Stomach (tissue), 9 donors: ENCODE results near the gene NINJ2. TPM values are rescaled to one million over a fixed set of nuclear protein-coding genes. Genes with fewer than 3 reads are reported as not detected.

ENCODE experiments used
- DNase-seq, 2 donors: peaks; one replicate each; pipeline versions ENCODE4 v3.0.0 to v3.0.0-alpha.2; 2013 to 2019
- H3K27ac ChIP-seq, 5 donors: fragments of 200-600 bp in 4 of 5; sonication (generic) in 4 of 5; one replicate each; pipeline ENCODE4 v1.5.1; 2013 to 2019; ENCODE audit warnings: mild to moderate bottlenecking in 1 of 5, moderate library complexity in 1 of 5
- H3K27me3 ChIP-seq, 3 donors: fragments of 200-600 bp; sonication (generic); one replicate each; pipeline ENCODE4 v1.5.1; 2017 to 2019; ENCODE audit warnings: mixed run types in 1 of 3
- H3K36me3 ChIP-seq, 4 donors: fragments of 200-600 bp; sonication (generic); 1 replicate in 3 of 4; 2 replicates in 1 of 4; pipeline ENCODE4 v1.5.1; 2016 to 2019
- H3K4me1 ChIP-seq, 4 donors: fragments of 200-600 bp; sonication (generic); one replicate each; pipeline ENCODE4 v1.5.1; 2016 to 2019
- H3K4me3 ChIP-seq, 4 donors: fragments of 200-600 bp; sonication (generic) in 3 of 4; one replicate each; pipeline ENCODE4 v1.5.1; 2016 to 2019; ENCODE audit warnings: mild to moderate bottlenecking in 1 of 4
- H3K9me3 ChIP-seq, 4 donors: fragments of 200-600 bp; sonication (generic); one replicate each; pipeline ENCODE4 v1.5.1; 2016 to 2019
- CTCF ChIP-seq, 7 experiments: fragments of 450-650 bp in 4 of 7; fragments of 200-600 bp in 3 of 7; sonication (generic) in 3 of 7; IDR thresholded peaks; one replicate each; pipeline ENCODE4 v1.5.1; 2016 to 2019; ENCODE audit warnings: antibody characterized with exemption in 7 of 7, control low read depth in 2 of 7, mild to moderate bottlenecking in 1 of 7
- EP300 ChIP-seq: sonication (generic); formaldehyde crosslinking; IDR thresholded peaks from one replicate; pipeline ENCODE4 v1.6.1; 2017; ENCODE audit warnings: antibody characterized with exemption
- POLR2A ChIP-seq, 4 donors: fragments of 450-650 bp; IDR thresholded peaks; one replicate each; pipeline ENCODE4 v1.6.1; 2016; ENCODE audit warnings: antibody characterized with exemption in 4 of 4, control low read depth in 2 of 4, mild to moderate bottlenecking in 1 of 4, moderate library complexity in 1 of 4
- POLR2AphosphoS5 ChIP-seq, 3 donors: sonication (generic); formaldehyde crosslinking; IDR thresholded peaks; one replicate each; pipeline ENCODE4 v1.6.1; 2016; ENCODE audit warnings: antibody characterized with exemption in 3 of 3
- WGBS, 5 donors: extraction: QIAGEN DNeasy Blood & Tissue Kit in 3 of 5; methylation state at CpG; one replicate each; pipeline versions ENCODE4 v1.1.5 to v1.1.7; 2013 to 2018; 5-methylcytosine and 5-hydroxymethylcytosine counted together
- intact Hi-C: fragments of 100-400 bp; cut with DNase I; formaldehyde crosslinking; loops from one replicate; pipeline ENCODE4 v1.15.1; 2023; ENCODE audit warnings: low total_unique reads
- polyA plus RNA-seq, 3 donors: library from polyadenylated mRNA; stranded (reverse); fragments of 200-250 nt; gene quantifications; one replicate each; pipeline ENCODE4 v1.2.3, GENCODE V29; 2013
- total RNA-seq, 5 donors: library from RNA; depleted of rRNA; stranded (reverse); fragments of >200 nt; gene quantifications; one replicate each; pipeline versions ENCODE4 v1.1.0 to v1.2.3, GENCODE V29; 2014 to 2016
- donor health status: healthy with polysubstance abuse.
- donor health status: Bipolar disorder and iron deficiency.
- donor health status: healthy.

The NINJ2 gene
- total and polyA plus RNA-seq, 8 donors = 2.0 to 26.2 (median 5.0) TPM; not detected in 3

GRCh38 chr12:544941-545635, 118.2 kb downstream of the NINJ2 start:
- H3K27ac ChIP-seq = no peak overlapping the region
- peaks cover 7 to 41% (median 25%) of the 10 kb centered on the region in 4 donors for H3K36me3 ChIP-seq
- peaks cover 24 to 43% (median 33%) of the 10 kb centered on the region in 4 donors for H3K4me1 ChIP-seq
- intact Hi-C loops = loop anchor here (5.0 kb wide), 1 partner anchor 103 kb away; no protein-coding TSS in a partner anchor
- no peak for DNase-seq
- TF ChIP-seq POLR2AphosphoS5 (IDR thresholded peaks at IDR 0.05) = no peak
- TF ChIP-seq POLR2A (IDR thresholded peaks at IDR 0.05) = no peak
- no peak for TF ChIP-seq CTCF (IDR thresholded peaks at IDR 0.05)
- TF ChIP-seq EP300 = no peak
- peaks cover 0 to 44% (median 7%) of the 10 kb centered on the region in 3 donors for H3K27me3 ChIP-seq
- no peak overlapping the region for H3K4me3 ChIP-seq
- no peaks in the 10 kb centered on the region for H3K9me3 ChIP-seq
- 78 to 82% (median 80%) methylated on average over 9 of the region's 9 CpGs for WGBS, 5 donors

GRCh38 chr12:544142-544541, 119.1 kb downstream of the NINJ2 start:
- no peaks in the 10 kb centered on the region for H3K9me3 ChIP-seq
- no peak overlapping the region for H3K27ac ChIP-seq
- 68 to 97% (median 90%) methylated on average over 3 to 8 of the region's 8 CpGs for WGBS, 5 donors
- peaks cover 25 to 53% (median 42%) of the 10 kb centered on the region in 4 donors for H3K4me1 ChIP-seq
- TF ChIP-seq EP300 (no peak), CTCF (IDR thresholded peaks at IDR 0.05) (no peak), POLR2AphosphoS5 (IDR thresholded peaks at IDR 0.05) (no peak), POLR2A (IDR thresholded peaks at IDR 0.05) (no peak)
- H3K27me3 ChIP-seq = peaks cover 0 to 44% (median 7%) of the 10 kb centered on the region in 3 donors
- H3K36me3 ChIP-seq = peaks cover 7 to 31% (median 15%) of the 10 kb centered on the region in 4 donors
- DNase-seq = no peak
- no peak overlapping the region for H3K4me3 ChIP-seq
- intact Hi-C loops = no loop called here

- DNase-seq = no peak
- WGBS, 5 donors = 79 to 96% (median 91%) methylated on average over 6 to 8 of the region's 9 CpGs
- H3K4me3 ChIP-seq = no peak overlapping the region
- peaks cover under 1 to 21% (median 8%) of the 10 kb centered on the region in 4 donors for H3K36me3 ChIP-seq
- H3K27me3 ChIP-seq = peaks cover 0 to 43% (median 6%) of the 10 kb centered on the region in 3 donors
- H3K27ac ChIP-seq = peak overlapping the region in 4 of 5 donors; percentile 43 to 79 (median 56)
- H3K9me3 ChIP-seq = no peaks in the 10 kb centered on the region
- no peak for TF ChIP-seq POLR2A (IDR thresholded peaks at IDR 0.05)
- intact Hi-C loops = no loop called here
- peaks cover 36 to 63% (median 52%) of the 10 kb centered on the region in 4 donors for H3K4me1 ChIP-seq
Observed at GRCh38 chr12:543114-543451, 120.2 kb downstream of the NINJ2 start.

- no peak for DNase-seq
- Histone ChIP-seq H3K4me1 (peaks cover 36 to 68% (median 54%) of the 10 kb centered on the region in 4 donors), H3K9me3 (no peaks in the 10 kb centered on the region), H3K36me3 (peaks cover 0 to 15% (median 3%) of the 10 kb centered on the region in 4 donors), H3K4me3 (no peak overlapping the region), H3K27ac (peak overlapping the region; percentile 43 to 85 (median 58)), H3K27me3 (peaks cover 0 to 38% (median 1%) of the 10 kb centered on the region in 3 donors)
- no peak for TF ChIP-seq POLR2AphosphoS5 (IDR thresholded peaks at IDR 0.05)
- intact Hi-C loops = no loop called here
- 51 to 64% (median 59%) methylated on average over 5 to 8 of the region's 8 CpGs for WGBS, 5 donors
Observed at GRCh38 chr12:542395-543113, 120.7 kb downstream of the NINJ2 start.

GRCh38 chr12:541676-542324, 121.4 kb downstream of the NINJ2 start:
- H3K27ac ChIP-seq = peak overlapping the region; percentile 58 to 85 (median 75)
- H3K9me3 ChIP-seq = no peaks in the 10 kb centered on the region
- WGBS, 5 donors = 41 to 67% (median 52%) methylated on average over 7 to 9 of the region's 9 CpGs
- intact Hi-C loops = no loop called here
- peaks cover 0 to 31% (median 0%) of the 10 kb centered on the region in 3 donors for H3K27me3 ChIP-seq
- H3K4me1 ChIP-seq = peaks cover 36 to 61% (median 49%) of the 10 kb centered on the region in 4 donors
- H3K4me3 ChIP-seq = no peak overlapping the region
- DNase-seq = peak in 1 of 2 donors; percentile 51
- TF ChIP-seq CTCF (IDR thresholded peaks at IDR 0.05) (no peak), POLR2AphosphoS5 (IDR thresholded peaks at IDR 0.05) (no peak), EP300 (no peak), POLR2A (IDR thresholded peaks at IDR 0.05) (no peak)
- H3K36me3 ChIP-seq = peaks cover 0 to 12% (median 3%) of the 10 kb centered on the region in 4 donors
